Skeletal muscle satellite cell (primary cell): Measurements from ENCODE around the gene ATOSB. TPM values are rescaled to one million over a fixed set of nuclear protein-coding genes. Genes with fewer than 3 reads are reported as not detected.
A peak's percentile ranks its signal among the peaks of the same experiment; 100 is the strongest.
"Not testable (repeated sequence)": the region's sequence is repeated elsewhere in the genome, so short reads cannot be mapped to it uniquely, and the experiment has no call there.

Experiments used
- H3K27me3 ChIP-seq: 2 replicates; pipeline ENCODE4 v1.7.0; 2013; ENCODE audit warnings: low read length; ENCODE audit not compliant: control insufficient read depth, insufficient read depth
- H3K36me3 ChIP-seq: 2 replicates; pipeline ENCODE4 v1.7.0; 2013; ENCODE audit warnings: mild to moderate bottlenecking, control low read depth, low read length; ENCODE audit not compliant: insufficient read depth
- H3K4me1 ChIP-seq: 2 replicates; pipeline ENCODE4 v1.7.0; 2013; ENCODE audit warnings: low read length; ENCODE audit not compliant: control insufficient read depth, insufficient read depth
- H3K4me2 ChIP-seq: 2 replicates; pipeline ENCODE4 v1.7.0; 2013; ENCODE audit warnings: mild to moderate bottlenecking, low read length
- H3K4me3 ChIP-seq: 2 replicates; pipeline ENCODE4 v1.7.0; 2013; ENCODE audit warnings: low read length
- H3K9ac ChIP-seq: 2 replicates; pipeline ENCODE4 v1.7.0; 2013; ENCODE audit warnings: mild to moderate bottlenecking, low read depth, low read length, moderate library complexity
- H3K9me3 ChIP-seq: replicated peaks from 2 replicates; pipeline ENCODE4 v1.7.0; 2013; ENCODE audit warnings: mild to moderate bottlenecking, control low read depth, low read length
- total RNA-seq: library from RNA; depleted of rRNA; stranded (reverse); fragments of >200 nt; gene quantifications from 2 replicates; pipeline ENCODE4 v1.2.3, GENCODE V29; 2012; rRNA removed

Gene ATOSB
- total RNA-seq = 18.8 and 27.1 TPM in 2 replicates

GRCh38 chr9:35115680-35116538 lies at the start of gene ATOSB:
TSS of gene ATOSB (minus strand) at chr9:35115862. CDS start at chr9:35108274, 7,588 bp downstream.
- H3K27me3 ChIP-seq = no peaks in the 10 kb centered on the region

DNA sequence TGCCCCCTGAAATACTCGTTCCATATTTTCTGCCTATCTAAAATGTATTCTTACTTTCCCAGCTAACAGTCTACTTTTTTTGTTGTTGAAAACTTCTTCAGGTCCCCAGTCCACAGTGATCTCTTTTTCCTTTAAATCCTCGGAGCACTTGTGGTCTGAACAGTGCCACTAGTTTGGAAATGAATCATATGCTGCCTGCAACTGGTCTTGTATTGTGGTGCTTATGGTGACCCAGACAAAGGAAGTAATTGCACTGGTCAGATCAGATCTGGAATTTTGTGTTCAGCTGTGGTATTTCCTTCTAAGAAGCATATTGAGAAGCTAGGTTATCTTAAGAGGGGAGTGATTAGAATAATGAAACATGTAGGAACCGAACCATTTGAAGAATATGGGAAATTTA lies 49.0 kb upstream of the ATOSB start:
- H3K36me3 ChIP-seq = no peaks in the 10 kb centered on the region
- H3K27me3 ChIP-seq = no peaks in the 10 kb centered on the region
- no peaks in the 10 kb centered on the region for H3K9me3 ChIP-seq
- no peak overlapping the region for H3K4me3 ChIP-seq
- H3K9ac ChIP-seq = no peak overlapping the region
- H3K4me2 ChIP-seq = peak overlapping the region; percentile 33
- H3K4me1 ChIP-seq = peaks cover 29% of the 10 kb centered on the region

More at GRCh38 chr9:35115680-35116538, at the start of gene ATOSB:
- H3K4me1 ChIP-seq = peaks cover 42% of the 10 kb centered on the region
- H3K9me3 ChIP-seq = no peaks in the 10 kb centered on the region
- peak within 1 kb of the TSS; percentile 87 for H3K4me3 ChIP-seq
- H3K9ac ChIP-seq = peak within 1 kb of the TSS; percentile 82
- no peaks in the 10 kb centered on the region for H3K36me3 ChIP-seq
- peak within 1 kb of the TSS; percentile 96 for H3K4me2 ChIP-seq

DNA sequence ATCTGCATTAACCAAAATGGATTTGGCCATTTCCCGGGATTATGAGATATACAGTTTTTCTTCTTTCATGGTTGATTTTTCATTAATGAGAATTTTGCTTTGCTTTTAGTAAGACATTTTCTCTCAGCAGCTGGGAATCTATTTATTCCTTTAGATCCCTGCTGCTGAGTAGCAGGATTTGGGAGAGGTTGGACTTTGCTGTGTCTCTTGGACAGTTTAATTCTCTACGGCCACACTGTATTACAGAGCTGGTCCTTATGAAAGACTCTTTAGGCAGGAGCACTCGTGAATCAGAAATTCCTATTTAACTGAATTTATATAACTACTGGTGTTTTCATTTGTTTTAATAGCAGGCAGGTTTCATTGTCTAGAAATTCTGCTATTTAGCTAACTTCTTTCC lies 47.8 kb upstream of the ATOSB start:
- peak overlapping the region; percentile 98 for H3K4me3 ChIP-seq
- H3K4me2 ChIP-seq = peak overlapping the region; percentile 84
- H3K4me1 ChIP-seq = peaks cover 29% of the 10 kb centered on the region
- H3K27me3 ChIP-seq = no peaks in the 10 kb centered on the region
- peak overlapping the region; percentile 25 for H3K9ac ChIP-seq
- no peaks in the 10 kb centered on the region for H3K36me3 ChIP-seq
- H3K9me3 ChIP-seq = no peaks in the 10 kb centered on the region

GRCh38 chr9:35162605-35163315 lies 47.1 kb upstream of the ATOSB start:
- Histone ChIP-seq H3K27me3 (no peaks in the 10 kb centered on the region), H3K4me2 (peak overlapping the region; percentile 84), H3K9me3 (no peaks in the 10 kb centered on the region), H3K36me3 (no peaks in the 10 kb centered on the region), H3K4me1 (peaks cover 29% of the 10 kb centered on the region), H3K9ac (peak overlapping the region; percentile 85), H3K4me3 (peak overlapping the region; percentile 98)

GRCh38 chr9:35161713-35162604 lies 46.3 kb upstream of the ATOSB start, which contains the start of gene UNC13B:
TSS of gene UNC13B (plus strand) at chr9:35162009. CDS start at chr9:35162284, 275 bp downstream.
- H3K4me1 ChIP-seq = peaks cover 29% of the 10 kb centered on the region
- no peaks in the 10 kb centered on the region for H3K27me3 ChIP-seq
- no peaks in the 10 kb centered on the region for H3K9me3 ChIP-seq
- peak within 1 kb of the TSS; percentile 98 for H3K4me3 ChIP-seq
- peak within 1 kb of the TSS; percentile 85 for H3K9ac ChIP-seq
- peak within 1 kb of the TSS; percentile 84 for H3K4me2 ChIP-seq
- H3K36me3 ChIP-seq = no peaks in the 10 kb centered on the region

- Histone ChIP-seq H3K9ac (no peak overlapping the region), H3K36me3 (no peaks in the 10 kb centered on the region), H3K4me1 (peaks cover 16% of the 10 kb centered on the region), H3K4me3 (no peak overlapping the region), H3K9me3 (no peaks in the 10 kb centered on the region), H3K27me3 (no peaks in the 10 kb centered on the region), H3K4me2 (no peak overlapping the region)
Observed at GRCh38 chr9:35158501-35159280, 43.0 kb upstream of the ATOSB start.

GRCh38 chr9:35157836-35158235 lies 42.2 kb upstream of the ATOSB start:
- H3K27me3 ChIP-seq, H3K36me3 ChIP-seq, H3K9me3 ChIP-seq, H3K4me2 ChIP-seq, H3K4me1 ChIP-seq, H3K9ac ChIP-seq, H3K4me3 ChIP-seq: not testable (repeated sequence)

GRCh38 chr9:35156781-35157180 lies 41.1 kb upstream of the ATOSB start:
- peaks cover 5% of the 10 kb centered on the region for H3K4me1 ChIP-seq
- no peaks in the 10 kb centered on the region for H3K36me3 ChIP-seq
- no peak overlapping the region for H3K9ac ChIP-seq
- no peak overlapping the region for H3K4me2 ChIP-seq
- no peaks in the 10 kb centered on the region for H3K9me3 ChIP-seq
- H3K27me3 ChIP-seq = no peaks in the 10 kb centered on the region
- no peak overlapping the region for H3K4me3 ChIP-seq

GRCh38 chr9:35152926-35153325 lies 37.3 kb upstream of the ATOSB start:
- Histone ChIP-seq H3K4me3 (no peak overlapping the region), H3K36me3 (no peaks in the 10 kb centered on the region), H3K27me3 (no peaks in the 10 kb centered on the region), H3K4me2 (no peak overlapping the region), H3K9ac (no peak overlapping the region), H3K9me3 (peaks cover 19% of the 10 kb centered on the region), H3K4me1 (no peaks in the 10 kb centered on the region)

DNA sequence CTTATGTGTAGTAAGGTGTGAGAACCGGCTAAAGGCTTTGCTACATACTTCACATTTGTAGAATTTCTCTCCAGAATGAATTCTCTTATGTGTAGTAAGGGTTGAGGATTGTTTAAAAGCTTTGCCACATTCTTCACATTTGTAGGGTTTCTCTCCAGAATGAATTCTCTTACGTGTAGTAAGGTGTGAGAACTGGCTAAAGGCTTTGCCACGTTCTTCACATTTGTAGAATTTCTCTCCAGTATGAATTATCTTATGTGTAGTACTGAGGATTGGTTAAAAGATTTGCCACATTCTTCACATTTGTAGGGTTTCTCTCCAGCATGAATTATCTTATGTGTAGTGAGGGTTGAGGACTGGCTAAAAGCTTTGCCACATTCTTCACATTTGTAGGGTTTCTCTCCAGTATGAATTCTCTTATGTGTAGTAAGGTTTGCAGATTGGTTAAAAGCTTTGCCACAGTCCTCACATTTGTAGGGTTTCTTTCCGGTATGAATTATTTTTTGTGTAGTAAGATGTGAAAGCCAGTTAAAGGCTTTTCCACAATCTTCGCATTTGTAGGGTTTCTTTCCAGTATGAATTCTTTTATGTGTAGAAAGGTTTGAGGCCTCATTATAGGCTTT lies 32.4 kb upstream of the ATOSB start:
- H3K4me3 ChIP-seq, H3K4me1 ChIP-seq, H3K27me3 ChIP-seq, H3K9ac ChIP-seq, H3K4me2 ChIP-seq, H3K36me3 ChIP-seq: not testable (repeated sequence)
- H3K9me3 ChIP-seq = peaks cover 23% of the 10 kb centered on the region
